Parathyroid adenoma (tissue), 2 donors: Measurements from ENCODE around the gene KHK.

Experiments
- H2AFZ ChIP-seq: fragments of 300-600 bp; sonication (generic); one replicate; pipeline ENCODE4 v1.7.0; 2017; ENCODE audit warnings: antibody characterized with exemption, mild to moderate bottlenecking
- H3K27ac ChIP-seq: fragments of 300-600 bp; sonication (generic); one replicate; pipeline ENCODE4 v1.7.0; 2017
- H3K27me3 ChIP-seq: fragments of 300-600 bp; sonication (generic); one replicate; pipeline ENCODE4 v1.7.0; 2017; ENCODE audit warnings: low read length; ENCODE audit not compliant: control insufficient read depth, insufficient read depth
- H3K36me3 ChIP-seq: fragments of 300-600 bp; sonication (generic); one replicate; pipeline ENCODE4 v1.7.0; 2017; ENCODE audit warnings: low read length; ENCODE audit not compliant: control insufficient read depth, insufficient read depth
- H3K4me1 ChIP-seq: fragments of 300-600 bp; sonication (generic); one replicate; pipeline ENCODE4 v1.7.0; 2017; ENCODE audit warnings: control low read depth
- H3K4me2 ChIP-seq: fragments of 300-600 bp; sonication (generic); one replicate; pipeline ENCODE4 v1.7.0; 2017; ENCODE audit warnings: low read length
- H3K4me3 ChIP-seq: fragments of 300-600 bp; sonication (generic); one replicate; pipeline ENCODE4 v1.7.0; 2017; ENCODE audit warnings: low read depth, low read length
- H3K79me2 ChIP-seq: fragments of 300-600 bp; sonication (generic); one replicate; pipeline ENCODE4 v1.7.0; 2017; ENCODE audit warnings: control low read depth
- H3K9ac ChIP-seq: fragments of 300-600 bp; sonication (generic); one replicate; pipeline ENCODE4 v1.7.0; 2017; ENCODE audit warnings: mild to moderate bottlenecking
- H3K9me3 ChIP-seq: fragments of 300-600 bp; sonication (generic); one replicate; pipeline ENCODE4 v1.7.0; 2017; ENCODE audit warnings: low read length; ENCODE audit not compliant: control insufficient read depth
- TF ChIP-seq, protein P1 (sequence below): fragments of 300-600 bp; sonication (generic); IDR thresholded peaks from one replicate; pipeline ENCODE4 v1.7.0; 2017; ENCODE audit warnings: antibody characterized with exemption, mild to moderate bottlenecking
- donor health status: primary hyperparathyroidism.

The KHK gene

DNA sequence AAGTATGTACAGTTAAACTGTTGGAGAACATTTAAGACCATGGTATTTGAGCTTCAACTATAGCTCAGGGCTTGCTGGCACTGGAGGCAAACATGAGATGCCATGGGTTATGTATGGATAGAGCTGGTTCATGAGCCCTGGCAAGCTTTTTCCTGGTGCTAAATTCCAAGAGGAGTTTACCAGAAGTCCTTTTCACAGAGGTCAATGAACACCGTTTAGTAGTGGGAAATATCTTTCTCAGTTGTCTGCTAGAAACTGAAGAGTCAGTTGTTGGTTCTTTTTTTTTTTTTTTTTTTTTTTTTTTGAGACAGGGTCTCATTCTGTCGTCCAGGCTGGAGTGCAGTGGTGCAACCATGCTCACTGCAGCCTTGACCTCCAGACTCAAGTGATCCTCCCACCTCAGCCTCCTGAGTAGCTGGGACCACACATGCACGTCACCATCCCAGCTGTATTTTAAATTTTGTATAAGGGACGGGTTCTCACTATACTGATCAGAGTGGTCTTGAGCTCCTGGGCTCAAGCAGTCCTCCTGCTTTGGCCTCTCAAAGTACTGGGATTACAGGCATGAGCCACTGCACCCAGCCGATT lies 1.3 kb downstream of the KHK start:
- H3K9ac ChIP-seq = no peak overlapping the region
- H3K27ac ChIP-seq = no peak overlapping the region
- H3K4me3 ChIP-seq = no peak overlapping the region
- TF ChIP-seq, protein P1, sequence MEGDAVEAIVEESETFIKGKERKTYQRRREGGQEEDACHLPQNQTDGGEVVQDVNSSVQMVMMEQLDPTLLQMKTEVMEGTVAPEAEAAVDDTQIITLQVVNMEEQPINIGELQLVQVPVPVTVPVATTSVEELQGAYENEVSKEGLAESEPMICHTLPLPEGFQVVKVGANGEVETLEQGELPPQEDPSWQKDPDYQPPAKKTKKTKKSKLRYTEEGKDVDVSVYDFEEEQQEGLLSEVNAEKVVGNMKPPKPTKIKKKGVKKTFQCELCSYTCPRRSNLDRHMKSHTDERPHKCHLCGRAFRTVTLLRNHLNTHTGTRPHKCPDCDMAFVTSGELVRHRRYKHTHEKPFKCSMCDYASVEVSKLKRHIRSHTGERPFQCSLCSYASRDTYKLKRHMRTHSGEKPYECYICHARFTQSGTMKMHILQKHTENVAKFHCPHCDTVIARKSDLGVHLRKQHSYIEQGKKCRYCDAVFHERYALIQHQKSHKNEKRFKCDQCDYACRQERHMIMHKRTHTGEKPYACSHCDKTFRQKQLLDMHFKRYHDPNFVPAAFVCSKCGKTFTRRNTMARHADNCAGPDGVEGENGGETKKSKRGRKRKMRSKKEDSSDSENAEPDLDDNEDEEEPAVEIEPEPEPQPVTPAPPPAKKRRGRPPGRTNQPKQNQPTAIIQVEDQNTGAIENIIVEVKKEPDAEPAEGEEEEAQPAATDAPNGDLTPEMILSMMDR = no peak
- H2AFZ ChIP-seq = no peak overlapping the region
- H3K4me1 ChIP-seq = peaks cover 22% of the 10 kb centered on the region
- H3K9me3 ChIP-seq = no peaks in the 10 kb centered on the region
- H3K27me3 ChIP-seq = no peaks in the 10 kb centered on the region
- H3K36me3 ChIP-seq = no peaks in the 10 kb centered on the region
- no peaks in the 10 kb centered on the region for H3K79me2 ChIP-seq
- no peak overlapping the region for H3K4me2 ChIP-seq

DNA sequence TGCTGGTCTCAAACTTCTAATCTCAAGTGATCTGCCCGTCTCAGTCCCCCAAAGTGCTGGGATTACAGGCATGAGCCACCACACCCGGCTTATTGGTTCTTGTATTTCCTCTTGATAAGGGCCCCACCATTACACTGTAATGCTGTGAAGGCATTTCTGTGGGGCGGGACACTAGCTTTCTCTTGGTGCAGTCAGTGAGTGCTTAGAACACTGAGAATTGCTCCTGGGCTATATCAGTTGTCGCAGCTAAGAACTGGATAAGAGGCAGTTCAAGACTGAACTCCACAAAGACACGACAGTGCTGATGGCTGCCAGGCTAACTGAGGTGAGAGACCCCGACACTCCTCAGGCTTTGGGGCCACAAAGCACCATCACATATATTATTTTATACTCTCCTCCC lies 2.1 kb downstream of the KHK start:
- no peak overlapping the region for H2AFZ ChIP-seq
- H3K4me2 ChIP-seq = no peak overlapping the region
- H3K79me2 ChIP-seq = no peaks in the 10 kb centered on the region
- H3K4me3 ChIP-seq = no peak overlapping the region
- no peak overlapping the region for H3K9ac ChIP-seq
- H3K36me3 ChIP-seq = no peaks in the 10 kb centered on the region
- TF ChIP-seq, protein P1 = no peak
- no peaks in the 10 kb centered on the region for H3K9me3 ChIP-seq
- peaks cover 29% of the 10 kb centered on the region for H3K4me1 ChIP-seq
- H3K27me3 ChIP-seq = no peaks in the 10 kb centered on the region
- no peak overlapping the region for H3K27ac ChIP-seq

DNA sequence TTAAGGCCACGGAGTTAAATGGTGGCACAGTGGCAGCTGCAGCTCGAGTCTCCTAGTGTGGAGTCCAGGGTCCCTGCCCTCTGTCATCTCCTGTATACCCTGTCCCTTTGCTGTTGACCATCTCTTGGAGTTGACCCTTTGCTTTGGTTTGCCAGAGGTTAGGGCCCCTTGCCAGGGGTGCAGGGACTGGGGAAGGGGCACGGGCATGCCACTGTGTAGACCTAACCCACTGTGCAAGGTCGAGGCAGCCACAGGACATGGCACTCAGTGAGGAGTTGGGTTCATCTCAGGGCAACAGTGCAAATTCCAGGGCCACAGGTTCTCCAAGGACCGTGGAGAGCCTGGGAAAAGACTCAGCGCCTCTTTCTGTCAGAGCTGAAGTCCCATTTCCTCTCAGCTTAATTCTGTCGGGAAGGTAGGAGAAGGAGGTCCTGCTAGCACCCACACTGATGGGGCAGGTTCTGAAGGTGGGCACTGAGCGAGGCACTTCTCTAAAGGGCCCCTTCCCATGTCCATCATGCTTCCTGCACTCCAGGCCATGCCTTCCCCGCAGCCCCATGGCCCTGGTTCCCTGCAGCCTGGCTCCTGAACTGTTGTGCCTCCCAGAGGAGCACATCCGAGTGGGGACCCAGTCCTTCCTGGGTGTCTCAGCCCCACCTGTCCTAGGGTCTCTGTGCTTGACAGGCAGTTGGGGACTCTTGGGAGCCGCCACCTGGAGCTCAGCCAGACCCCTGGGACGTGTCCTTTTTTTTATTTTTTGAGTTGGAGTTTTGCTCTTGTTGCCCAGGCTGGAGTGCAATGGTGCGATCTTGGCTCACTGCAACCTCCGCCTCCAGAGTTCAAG lies 2.8 kb downstream of the KHK start:
- TF ChIP-seq, protein P1 = no peak
- Histone ChIP-seq H3K36me3 (no peaks in the 10 kb centered on the region), H3K9ac (no peak overlapping the region), H2AFZ (no peak overlapping the region), H3K27ac (no peak overlapping the region), H3K4me3 (no peak overlapping the region), H3K9me3 (no peaks in the 10 kb centered on the region), H3K4me2 (no peak overlapping the region), H3K4me1 (peaks cover 30% of the 10 kb centered on the region), H3K79me2 (no peaks in the 10 kb centered on the region), H3K27me3 (no peaks in the 10 kb centered on the region)

DNA sequence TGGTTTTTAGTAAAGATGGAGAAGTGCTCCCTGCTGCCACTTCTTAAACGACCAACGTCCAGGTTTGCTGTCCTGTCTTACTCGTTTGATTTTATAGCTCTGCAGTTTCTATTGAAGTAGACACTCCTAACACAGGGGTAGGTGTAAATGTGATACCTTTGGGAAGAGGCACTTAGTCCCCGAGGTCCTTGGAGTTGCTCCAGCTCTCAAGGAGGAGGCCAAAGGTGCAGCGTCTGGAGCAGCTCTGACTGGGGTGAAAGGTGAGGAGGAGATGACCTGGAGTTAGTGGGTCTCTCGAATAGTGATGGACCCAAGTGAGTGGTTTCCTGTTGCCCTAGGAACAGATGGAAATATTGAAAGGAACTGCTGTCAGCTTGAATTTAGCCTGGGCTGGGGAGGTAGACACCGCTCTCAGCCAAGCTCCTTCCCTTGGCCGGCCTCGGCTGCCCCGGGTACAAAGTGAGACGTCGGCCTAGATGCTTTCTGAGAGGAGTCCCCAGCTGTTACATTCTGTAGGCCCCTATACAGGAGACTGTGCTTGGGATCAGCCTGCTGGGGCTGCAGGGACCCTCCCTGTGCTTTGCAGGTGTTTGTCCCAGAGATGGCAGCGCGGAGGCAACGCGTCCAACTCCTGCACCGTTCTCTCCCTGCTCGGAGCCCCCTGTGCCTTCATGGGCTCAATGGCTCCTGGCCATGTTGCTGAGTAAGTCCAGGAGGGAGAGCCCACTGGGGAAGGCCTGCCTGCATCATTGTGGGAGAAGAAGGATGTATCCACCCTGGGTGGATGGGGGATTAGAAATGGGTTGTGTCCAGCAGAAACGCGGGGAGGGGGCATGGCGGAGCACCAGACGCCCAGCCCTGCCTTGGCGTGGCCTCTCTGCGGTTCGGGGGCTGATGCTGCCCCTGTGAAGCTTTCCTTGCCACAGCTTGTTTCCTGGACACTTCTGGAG lies 5.4 kb downstream of the KHK start:
- TF ChIP-seq, protein P1 = no peak

More for the DNA sequence above, 5.4 kb downstream of the KHK start:
- Histone ChIP-seq H3K27me3 (no peaks in the 10 kb centered on the region), H3K9ac (no peak overlapping the region), H2AFZ (peak overlapping the region; percentile 86), H3K79me2 (no peaks in the 10 kb centered on the region), H3K9me3 (no peaks in the 10 kb centered on the region), H3K4me1 (peaks cover 31% of the 10 kb centered on the region), H3K4me3 (no peak overlapping the region), H3K27ac (no peak overlapping the region), H3K4me2 (no peak overlapping the region), H3K36me3 (no peaks in the 10 kb centered on the region)
